ENCODE measurements around the gene MAPK12. TPM values are rescaled to one million over a fixed set of nuclear protein-coding genes. Genes with fewer than 3 reads are reported as not detected.
A peak's percentile ranks its signal among the peaks of the same experiment; 100 is the strongest.

MAPK12 gene
- total and polyA plus RNA-seq, 9 of the 15 experiments (the other 6 are each of a cell fraction or from before 2014, with no cell fraction given), result 0.79 to 71.5 (median 32.8) TPM

DNA sequence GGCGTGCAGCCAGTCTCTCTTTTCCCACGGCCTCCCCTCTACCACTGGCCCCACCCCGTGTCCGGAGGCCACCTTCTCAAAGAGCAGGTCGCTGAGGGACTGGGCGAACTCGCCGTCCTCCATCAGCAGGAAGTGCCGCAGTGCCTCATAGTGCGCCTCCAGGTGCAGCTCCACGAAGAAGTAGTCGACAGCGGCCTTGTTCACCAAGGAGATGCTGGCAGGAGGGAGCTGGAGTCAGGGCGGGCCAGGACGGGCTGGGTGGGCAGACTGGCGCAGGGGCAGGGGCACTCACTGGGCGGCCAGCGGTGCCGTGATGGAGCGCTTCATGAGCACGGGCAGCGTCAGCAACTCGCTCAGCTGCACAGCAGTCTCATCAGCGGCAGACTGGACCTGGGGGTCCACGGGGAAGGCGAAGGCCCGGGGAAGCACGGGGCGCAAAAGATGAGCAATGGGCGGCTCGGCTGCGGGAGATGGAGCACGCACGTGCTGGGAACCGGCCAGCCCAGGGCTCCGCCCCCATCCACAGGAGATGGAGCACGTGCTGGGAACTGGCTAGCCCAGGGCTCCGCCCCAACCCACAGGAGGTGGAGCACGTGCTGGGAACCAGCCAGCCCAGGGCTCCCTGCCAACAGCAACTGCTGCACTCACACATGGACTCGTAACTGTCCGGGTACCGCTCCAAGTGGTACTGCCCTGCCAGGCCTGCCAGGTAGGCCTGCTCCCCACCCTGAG, 42.3 kb downstream of the MAPK12 start:
- Histone ChIP-seq H3K4me1 (replicated peaks in 1 of 2; ENCODE audit: control insufficient read depth in 2 of 2, insufficient read depth in 2 of 2, low read length in 2 of 2) (peaks cover 0 to 30% of the 10 kb centered on the region in 2 experiments; a peak in 3 of 5 replicates), H4K20me1 (replicated peaks; ENCODE audit: control insufficient read depth, insufficient read depth, low read length) (no peaks in the 10 kb centered on the region), H3K79me2 (ENCODE audit: control insufficient read depth, insufficient read depth, low read length) (peaks cover 9% of the 10 kb centered on the region; the same call in 2 of the 3 replicates), H3K9me3 (replicated peaks; ENCODE audit: control insufficient read depth, insufficient read depth, low read depth, low read length) (0 out of 2 replicates have a peak, but pooled peaks cover 1% of the 10 kb centered on the region), H2AFZ (ENCODE audit: low read depth, low read length) (no peak overlapping the region), H3K4me2 (ENCODE audit: insufficient read depth, low read length) (no peak overlapping the region), H3K27ac (ENCODE audit: extremely low read depth, low read depth, low read length) (no peak overlapping the region), H3K36me3 (ENCODE audit: control insufficient read depth, insufficient read depth, low read length) (peaks cover 89% of the 10 kb centered on the region; the same call in 2 of the 3 replicates), H3K27me3 (ENCODE audit: control insufficient read depth in 2 of 2, insufficient read depth in 2 of 2, low read length in 2 of 2) (no peaks in the 10 kb centered on the region), H3K9ac (ENCODE audit: insufficient read depth in 1 of 2, low read depth in 2 of 2, low read length in 2 of 2) (no peak overlapping the region), H3K4me3 (no peak overlapping the region), H3K9me1 (ENCODE audit: control insufficient read depth, insufficient read depth, low read length) (no peaks in the 10 kb centered on the region)
- ChIA-PET POLR2A (no interaction called here), CTCF (ENCODE audit: low intra/inter-chr PET ratio) (no interaction called here)
- ATAC-seq (peak; percentile 93), DNase-seq (ENCODE audit: extremely low read depth in 1 of 4, low spot score in 3 of 4) (peak; percentile 72 to 81 (median 79)), FAIRE-seq (no peak)
- in situ Hi-C loops (cut with MboI) (no loop called here), intact Hi-C loops (cut with micrococcal nuclease) (no loop called here)
- BruUV-seq (replicated peaks), result no TSS peak
- WGBS (ENCODE audit: insufficient coverage, low coverage, missing lambda C conversion rate), result 83% methylated on average over 9 of the region's 42 CpGs
- TF ChIP-seq POLR3A (IDR thresholded peaks at IDR 0.05; ENCODE audit: borderline replicate concordance, extremely low read depth, insufficient read depth, insufficient read length), result no peak
- TF ChIP-seq HDGF (IDR thresholded peaks at IDR 0.05), result no peak
- no peak for TF ChIP-seq KDM5B (IDR thresholded peaks at IDR 0.05; ENCODE audit: insufficient replicate concordance, low read depth, low read length)
- TF ChIP-seq CBX2 (IDR thresholded peaks at IDR 0.05; ENCODE audit: insufficient read depth, low read length, poor library complexity, severe bottlenecking), result no peak
- TF ChIP-seq PHB (CRISPR knock-in tag; IDR thresholded peaks at IDR 0.05), result no peak
- TF ChIP-seq RBM39 (optimal IDR thresholded peaks at IDR 0.05; ENCODE audit: low read depth, low read length), result no peak
- no peak for TF ChIP-seq HDAC1 (IDR thresholded peaks at IDR 0.05)
- no peak for TF ChIP-seq ZNF766 (CRISPR knock-in tag; conservative IDR thresholded peaks at IDR 0.05)
- TF ChIP-seq, protein P1, sequence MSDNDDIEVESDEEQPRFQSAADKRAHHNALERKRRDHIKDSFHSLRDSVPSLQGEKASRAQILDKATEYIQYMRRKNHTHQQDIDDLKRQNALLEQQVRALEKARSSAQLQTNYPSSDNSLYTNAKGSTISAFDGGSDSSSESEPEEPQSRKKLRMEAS (CRISPR knock-in tag; IDR thresholded peaks at IDR 0.05), result peak; percentile 96
- no peak for TF ChIP-seq PHF20 (IDR thresholded peaks at IDR 0.05; ENCODE audit: partially characterized antibody)
- TF ChIP-seq, protein P2, sequence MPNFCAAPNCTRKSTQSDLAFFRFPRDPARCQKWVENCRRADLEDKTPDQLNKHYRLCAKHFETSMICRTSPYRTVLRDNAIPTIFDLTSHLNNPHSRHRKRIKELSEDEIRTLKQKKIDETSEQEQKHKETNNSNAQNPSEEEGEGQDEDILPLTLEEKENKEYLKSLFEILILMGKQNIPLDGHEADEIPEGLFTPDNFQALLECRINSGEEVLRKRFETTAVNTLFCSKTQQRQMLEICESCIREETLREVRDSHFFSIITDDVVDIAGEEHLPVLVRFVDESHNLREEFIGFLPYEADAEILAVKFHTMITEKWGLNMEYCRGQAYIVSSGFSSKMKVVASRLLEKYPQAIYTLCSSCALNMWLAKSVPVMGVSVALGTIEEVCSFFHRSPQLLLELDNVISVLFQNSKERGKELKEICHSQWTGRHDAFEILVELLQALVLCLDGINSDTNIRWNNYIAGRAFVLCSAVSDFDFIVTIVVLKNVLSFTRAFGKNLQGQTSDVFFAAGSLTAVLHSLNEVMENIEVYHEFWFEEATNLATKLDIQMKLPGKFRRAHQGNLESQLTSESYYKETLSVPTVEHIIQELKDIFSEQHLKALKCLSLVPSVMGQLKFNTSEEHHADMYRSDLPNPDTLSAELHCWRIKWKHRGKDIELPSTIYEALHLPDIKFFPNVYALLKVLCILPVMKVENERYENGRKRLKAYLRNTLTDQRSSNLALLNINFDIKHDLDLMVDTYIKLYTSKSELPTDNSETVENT (CRISPR knock-in tag; IDR thresholded peaks at IDR 0.05), result no peak
- TF ChIP-seq ZBTB17 (CRISPR knock-in tag; IDR thresholded peaks at IDR 0.05), result no peak
- no peak for TF ChIP-seq GATA2 (CRISPR knock-in tag; IDR thresholded peaks at IDR 0.05)
- no peak for TF ChIP-seq ZKSCAN8 (CRISPR knock-in tag; IDR thresholded peaks at IDR 0.05)
- TF ChIP-seq, protein P3, sequence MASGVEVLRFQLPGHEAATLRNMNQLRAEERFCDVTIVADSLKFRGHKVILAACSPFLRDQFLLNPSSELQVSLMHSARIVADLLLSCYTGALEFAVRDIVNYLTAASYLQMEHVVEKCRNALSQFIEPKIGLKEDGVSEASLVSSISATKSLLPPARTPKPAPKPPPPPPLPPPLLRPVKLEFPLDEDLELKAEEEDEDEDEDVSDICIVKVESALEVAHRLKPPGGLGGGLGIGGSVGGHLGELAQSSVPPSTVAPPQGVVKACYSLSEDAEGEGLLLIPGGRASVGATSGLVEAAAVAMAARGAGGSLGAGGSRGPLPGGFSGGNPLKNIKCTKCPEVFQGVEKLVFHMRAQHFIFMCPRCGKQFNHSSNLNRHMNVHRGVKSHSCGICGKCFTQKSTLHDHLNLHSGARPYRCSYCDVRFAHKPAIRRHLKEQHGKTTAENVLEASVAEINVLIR (CRISPR knock-in tag; IDR thresholded peaks at IDR 0.05), result no peak
- no peak for TF ChIP-seq LARP7 (IDR thresholded peaks at IDR 0.05)
- TF ChIP-seq, protein P4, sequence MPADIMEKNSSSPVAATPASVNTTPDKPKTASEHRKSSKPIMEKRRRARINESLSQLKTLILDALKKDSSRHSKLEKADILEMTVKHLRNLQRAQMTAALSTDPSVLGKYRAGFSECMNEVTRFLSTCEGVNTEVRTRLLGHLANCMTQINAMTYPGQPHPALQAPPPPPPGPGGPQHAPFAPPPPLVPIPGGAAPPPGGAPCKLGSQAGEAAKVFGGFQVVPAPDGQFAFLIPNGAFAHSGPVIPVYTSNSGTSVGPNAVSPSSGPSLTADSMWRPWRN (IDR thresholded peaks at IDR 0.05; ENCODE audit: low read depth), result no peak
- no peak for TF ChIP-seq ZNF354B (CRISPR knock-in tag; IDR thresholded peaks at IDR 0.05)
- TF ChIP-seq TRIM24 (IDR thresholded peaks at IDR 0.05), result no peak
- no peak for TF ChIP-seq HNRNPK (IDR thresholded peaks at IDR 0.05; ENCODE audit: low read depth, low read length, poor library complexity, severe bottlenecking)
